ENCODE measurements around the gene BRCC3. TPM values are rescaled to one million over a fixed set of nuclear protein-coding genes. Genes with fewer than 3 reads are reported as not detected.

BRCC3 gene
- total RNA-seq, 3 donors from 2014 or later (not counting 1 experiment from before 2014, with no cell fraction given), result 15.0 to 20.8 (median 17.9) TPM

DNA sequence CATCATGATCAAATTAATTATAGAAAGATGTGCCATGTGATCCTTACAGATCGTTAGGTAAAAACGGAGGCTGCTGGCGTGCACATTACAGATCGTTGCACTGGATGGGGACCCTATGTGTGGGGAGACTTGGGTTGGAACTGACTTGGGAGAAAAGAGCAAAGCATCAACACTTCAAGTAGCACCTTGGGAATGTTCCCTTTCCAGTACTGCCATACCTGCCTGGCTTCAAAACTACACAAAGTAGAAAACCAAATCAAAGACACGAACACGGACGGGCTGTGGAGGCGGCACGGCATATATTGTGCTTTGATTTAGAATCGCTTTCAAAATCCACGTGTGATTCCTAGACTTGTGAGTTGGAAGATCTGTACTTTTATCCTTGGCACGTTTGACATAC, 1.3 kb upstream of the BRCC3 start:
- peak overlapping the region; percentile 85 for H3K4me3 Mint-ChIP-seq
- Histone ChIP-seq H3K4me1 (ENCODE audit: control insufficient read depth, insufficient read depth, low read length) (peaks cover 21% of the 10 kb centered on the region), H3K4me3 (ENCODE audit: low read length) (peak overlapping the region; percentile 93), H3K36me3 (ENCODE audit: control insufficient read depth, insufficient read depth, low read length) (peaks cover 5% of the 10 kb centered on the region), H3K27ac (ENCODE audit: low read length) (peak overlapping the region; percentile 98), H3K9me3 (ENCODE audit: control insufficient read depth, insufficient read depth, low read length) (no peaks in the 10 kb centered on the region), H3K27me3 (ENCODE audit: control insufficient read depth, insufficient read depth, low read length) (no peaks in the 10 kb centered on the region)
- peak overlapping the region; percentile 83 to 89 for H3K27ac Mint-ChIP-seq
- H3K4me1 Mint-ChIP-seq, result peaks cover 12 to 31% of the 10 kb centered on the region in 2 donors
- no peaks in the 10 kb centered on the region for H3K36me3 Mint-ChIP-seq
- DNase-seq, result no peak
- no peaks in the 10 kb centered on the region for H3K27me3 Mint-ChIP-seq (ENCODE audit: low read depth in 2 of 2)
- WGBS (ENCODE audit: insufficient coverage), result 0% methylated on average over 6 of the region's 12 CpGs
- ATAC-seq, result no peak
- TF ChIP-seq, protein P1, sequence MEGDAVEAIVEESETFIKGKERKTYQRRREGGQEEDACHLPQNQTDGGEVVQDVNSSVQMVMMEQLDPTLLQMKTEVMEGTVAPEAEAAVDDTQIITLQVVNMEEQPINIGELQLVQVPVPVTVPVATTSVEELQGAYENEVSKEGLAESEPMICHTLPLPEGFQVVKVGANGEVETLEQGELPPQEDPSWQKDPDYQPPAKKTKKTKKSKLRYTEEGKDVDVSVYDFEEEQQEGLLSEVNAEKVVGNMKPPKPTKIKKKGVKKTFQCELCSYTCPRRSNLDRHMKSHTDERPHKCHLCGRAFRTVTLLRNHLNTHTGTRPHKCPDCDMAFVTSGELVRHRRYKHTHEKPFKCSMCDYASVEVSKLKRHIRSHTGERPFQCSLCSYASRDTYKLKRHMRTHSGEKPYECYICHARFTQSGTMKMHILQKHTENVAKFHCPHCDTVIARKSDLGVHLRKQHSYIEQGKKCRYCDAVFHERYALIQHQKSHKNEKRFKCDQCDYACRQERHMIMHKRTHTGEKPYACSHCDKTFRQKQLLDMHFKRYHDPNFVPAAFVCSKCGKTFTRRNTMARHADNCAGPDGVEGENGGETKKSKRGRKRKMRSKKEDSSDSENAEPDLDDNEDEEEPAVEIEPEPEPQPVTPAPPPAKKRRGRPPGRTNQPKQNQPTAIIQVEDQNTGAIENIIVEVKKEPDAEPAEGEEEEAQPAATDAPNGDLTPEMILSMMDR (IDR thresholded peaks at IDR 0.05), result no peak
- H3K9me3 Mint-ChIP-seq, result no peaks in the 10 kb centered on the region
- intact Hi-C loops (cut with micrococcal nuclease), result loop anchor here (2.0 kb wide), 1 partner anchor 43 kb away; the partner anchor contains the start of gene FUNDC2

DNA sequence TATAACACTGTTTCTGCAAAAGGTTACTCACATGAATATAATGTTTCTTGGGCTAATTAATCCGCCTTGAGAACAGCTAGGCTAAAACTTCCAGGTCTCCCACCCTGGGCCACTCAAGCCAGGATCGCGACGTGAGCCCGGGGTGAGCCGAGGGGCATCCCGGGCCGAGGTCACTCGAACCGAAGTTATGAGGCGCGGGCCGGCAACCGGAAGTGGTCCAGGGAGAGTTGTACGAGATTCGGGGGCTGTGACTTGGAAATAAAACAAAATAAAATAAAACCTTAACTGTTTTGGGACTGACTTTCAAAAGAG, 689 bp upstream of the BRCC3 start:
- H3K36me3 Mint-ChIP-seq, result no peaks in the 10 kb centered on the region
- H3K4me1 Mint-ChIP-seq, result peaks cover 12 to 37% of the 10 kb centered on the region in 2 donors
- peak overlapping the region; percentile 83 to 89 for H3K27ac Mint-ChIP-seq
- Histone ChIP-seq H3K36me3 (ENCODE audit: control insufficient read depth, insufficient read depth, low read length) (peaks cover 8% of the 10 kb centered on the region), H3K27me3 (ENCODE audit: control insufficient read depth, insufficient read depth, low read length) (no peaks in the 10 kb centered on the region), H3K27ac (ENCODE audit: low read length) (peak overlapping the region; percentile 98), H3K4me1 (ENCODE audit: control insufficient read depth, insufficient read depth, low read length) (peaks cover 21% of the 10 kb centered on the region), H3K4me3 (ENCODE audit: low read length) (peak overlapping the region; percentile 93), H3K9me3 (ENCODE audit: control insufficient read depth, insufficient read depth, low read length) (no peaks in the 10 kb centered on the region)
- no peaks in the 10 kb centered on the region for H3K27me3 Mint-ChIP-seq (ENCODE audit: low read depth in 2 of 2)
- H3K4me3 Mint-ChIP-seq, result peak overlapping the region; percentile 85
- intact Hi-C loops (cut with micrococcal nuclease), result loop anchor here (2.0 kb wide), 1 partner anchor 44 kb away; the partner anchor contains the start of gene FUNDC2
- ATAC-seq, result peak in 1 of 3 donors; percentile 8
- TF ChIP-seq, protein P1 (IDR thresholded peaks at IDR 0.05), result no peak
- H3K9me3 Mint-ChIP-seq, result no peaks in the 10 kb centered on the region
- 0% methylated on average over 16 of the region's 16 CpGs for WGBS (ENCODE audit: insufficient coverage)
- DNase-seq, result no peak

DNA sequence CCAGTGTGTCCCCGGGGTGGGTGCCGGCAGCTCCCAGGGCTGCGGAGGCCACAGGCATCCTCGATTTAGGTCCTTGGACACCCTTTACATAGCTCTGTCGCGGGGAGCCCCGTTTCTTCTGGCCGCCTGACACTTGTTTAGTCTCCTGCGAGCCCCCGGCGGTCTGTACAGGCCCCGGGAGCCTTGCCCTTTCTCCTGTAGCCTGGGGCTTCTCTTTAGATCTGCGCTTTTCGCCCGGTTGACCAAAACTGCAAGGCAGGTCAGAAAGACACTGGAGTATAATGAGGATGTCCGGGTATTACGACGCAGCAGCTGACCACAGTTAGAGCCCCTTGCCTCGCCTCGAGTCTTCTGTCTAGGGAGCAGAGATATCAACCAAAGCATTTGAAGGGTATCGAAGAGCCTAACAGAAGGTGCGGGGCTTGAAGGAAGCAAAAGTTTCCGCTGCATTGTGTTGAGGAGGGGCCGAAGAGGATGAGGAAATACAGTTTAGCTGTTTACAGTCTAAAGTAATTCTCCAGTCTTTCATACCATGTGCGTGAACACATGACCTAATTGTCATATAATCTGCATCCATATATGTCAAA, 479 bp downstream of the BRCC3 start:
- H3K9me3 ChIP-seq (ENCODE audit: control insufficient read depth, insufficient read depth, low read length), result no peaks in the 10 kb centered on the region
- peak overlapping the region; percentile 89 for H3K27ac ChIP-seq (ENCODE audit: low read length)
- Mint-ChIP-seq H3K4me1 (peaks cover 12 to 37% of the 10 kb centered on the region in 2 donors), H3K27ac (peak overlapping the region; percentile 83 to 89), H3K9me3 (no peaks in the 10 kb centered on the region), H3K36me3 (no peaks in the 10 kb centered on the region), H3K4me3 (peak overlapping the region; percentile 85), H3K27me3 (ENCODE audit: low read depth in 2 of 2) (no peaks in the 10 kb centered on the region)
- peak in 1 of 3 donors; percentile 16 for ATAC-seq
- peak overlapping the region; percentile 80 for H3K4me3 ChIP-seq (ENCODE audit: low read length)
- peaks cover 11% of the 10 kb centered on the region for H3K36me3 ChIP-seq (ENCODE audit: control insufficient read depth, insufficient read depth, low read length)
- peak in 1 of 2 donors; percentile 38 for DNase-seq
- no peaks in the 10 kb centered on the region for H3K27me3 ChIP-seq (ENCODE audit: control insufficient read depth, insufficient read depth, low read length)
- intact Hi-C loops (cut with micrococcal nuclease), result loop anchor here (2.0 kb wide), 1 partner anchor 45 kb away; the partner anchor contains the start of gene FUNDC2
- WGBS (ENCODE audit: insufficient coverage), result under 1% methylated on average over 20 of the region's 25 CpGs
- TF ChIP-seq, protein P1 (IDR thresholded peaks at IDR 0.05), result no peak
- peaks cover 21% of the 10 kb centered on the region for H3K4me1 ChIP-seq (ENCODE audit: control insufficient read depth, insufficient read depth, low read length)
